Vagina (tissue), 2 donors: ENCODE results near the gene COQ2. TPM values are rescaled to one million over a fixed set of nuclear protein-coding genes. Genes with fewer than 3 reads are reported as not detected.

ENCODE experiments used
- DNase-seq, 2 donors: peaks; one replicate each; pipeline ENCODE4 v3.0.0-alpha.2; 2017; ENCODE audit errors: extremely low spot score in 2 of 2
- H3K27ac ChIP-seq: fragments of 200-600 bp; sonication (generic); one replicate; pipeline ENCODE4 v1.5.1; 2019
- H3K27me3 ChIP-seq: fragments of 200-600 bp; sonication (generic); one replicate; pipeline ENCODE4 v1.5.1; 2019
- H3K36me3 ChIP-seq, 2 donors: fragments of 200-600 bp; sonication (generic); one replicate each; pipeline ENCODE4 v1.5.1; 2017 to 2019
- H3K4me1 ChIP-seq: fragments of 200-600 bp; sonication (generic); one replicate; pipeline ENCODE4 v1.5.1; 2019
- H3K4me3 ChIP-seq, 2 donors: fragments of 200-600 bp; sonication (generic); 1 replicate in 1 of 2; 2 replicates in 1 of 2; pipeline ENCODE4 v1.5.1; 2016 to 2019
- H3K9me3 ChIP-seq: fragments of 200-600 bp; sonication (generic); one replicate; pipeline ENCODE4 v1.5.1; 2019
- POLR2A ChIP-seq, 2 donors: fragments of 450-650 bp; IDR thresholded peaks; one replicate each; pipeline ENCODE4 v1.6.1; 2017; ENCODE audit warnings: antibody characterized with exemption in 2 of 2, mild to moderate bottlenecking in 2 of 2, moderate library complexity in 2 of 2
- POLR2AphosphoS5 ChIP-seq, 2 donors: sonication (generic); formaldehyde crosslinking; IDR thresholded peaks; one replicate each; pipeline ENCODE4 v1.9.0; 2017; ENCODE audit warnings: antibody characterized with exemption in 2 of 2, mild to moderate bottlenecking in 2 of 2, low read depth in 1 of 2; ENCODE audit not compliant: insufficient read depth in 1 of 2
- intact Hi-C: fragments of 100-400 bp; cut with DNase I; formaldehyde crosslinking; loops from one replicate; pipeline ENCODE4 v1.15.1; 2023
- total RNA-seq: library from RNA; depleted of rRNA; stranded (reverse); fragments of >200 nt; gene quantifications from one replicate; pipeline ENCODE4 v1.2.3, GENCODE V29; 2016
- TF ChIP-seq, protein P1 (sequence below), 3 experiments: fragments of 450-650 bp in 2 of 3; fragments of 200-600 bp in 1 of 3; sonication (generic) in 1 of 3; IDR thresholded peaks; one replicate each; pipeline ENCODE4 v1.5.1; 2017 to 2019; ENCODE audit warnings: antibody characterized with exemption in 3 of 3, mild to moderate bottlenecking in 2 of 3, moderate library complexity in 2 of 3

The COQ2 gene
- total RNA-seq, 1 donor from 2014 or later, result 4.2 TPM

DNA sequence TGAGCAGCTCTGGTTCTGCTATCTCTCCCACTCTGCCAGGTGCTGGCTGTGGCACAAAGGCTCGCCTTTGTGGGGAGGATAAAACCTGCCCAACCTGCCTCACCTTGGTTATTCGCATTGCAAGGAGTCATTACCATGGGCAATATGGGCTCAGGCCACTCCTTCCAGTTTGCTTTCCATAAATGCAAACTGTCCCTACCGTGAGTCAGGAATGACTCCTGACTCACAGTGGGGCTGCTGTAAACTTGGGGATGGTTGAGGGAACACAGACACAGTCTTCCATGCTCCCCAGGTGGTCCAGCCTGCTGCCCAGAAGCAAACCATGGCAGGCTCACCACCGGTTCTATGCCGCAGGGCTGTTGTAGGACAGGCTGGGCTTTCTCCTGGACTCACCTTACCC, 36.1 kb downstream of the COQ2 start:
- H3K4me1 ChIP-seq, result no peaks in the 10 kb centered on the region
- H3K9me3 ChIP-seq, result no peaks in the 10 kb centered on the region
- no peaks in the 10 kb centered on the region for H3K36me3 ChIP-seq
- no peak for DNase-seq
- no peak overlapping the region for H3K4me3 ChIP-seq
- TF ChIP-seq POLR2A (IDR thresholded peaks at IDR 0.05) (no peak), POLR2AphosphoS5 (IDR thresholded peaks at IDR 0.05; ENCODE audit: insufficient read depth in 1 of 2, low read depth in 1 of 2) (no peak)
- TF ChIP-seq, protein P1, sequence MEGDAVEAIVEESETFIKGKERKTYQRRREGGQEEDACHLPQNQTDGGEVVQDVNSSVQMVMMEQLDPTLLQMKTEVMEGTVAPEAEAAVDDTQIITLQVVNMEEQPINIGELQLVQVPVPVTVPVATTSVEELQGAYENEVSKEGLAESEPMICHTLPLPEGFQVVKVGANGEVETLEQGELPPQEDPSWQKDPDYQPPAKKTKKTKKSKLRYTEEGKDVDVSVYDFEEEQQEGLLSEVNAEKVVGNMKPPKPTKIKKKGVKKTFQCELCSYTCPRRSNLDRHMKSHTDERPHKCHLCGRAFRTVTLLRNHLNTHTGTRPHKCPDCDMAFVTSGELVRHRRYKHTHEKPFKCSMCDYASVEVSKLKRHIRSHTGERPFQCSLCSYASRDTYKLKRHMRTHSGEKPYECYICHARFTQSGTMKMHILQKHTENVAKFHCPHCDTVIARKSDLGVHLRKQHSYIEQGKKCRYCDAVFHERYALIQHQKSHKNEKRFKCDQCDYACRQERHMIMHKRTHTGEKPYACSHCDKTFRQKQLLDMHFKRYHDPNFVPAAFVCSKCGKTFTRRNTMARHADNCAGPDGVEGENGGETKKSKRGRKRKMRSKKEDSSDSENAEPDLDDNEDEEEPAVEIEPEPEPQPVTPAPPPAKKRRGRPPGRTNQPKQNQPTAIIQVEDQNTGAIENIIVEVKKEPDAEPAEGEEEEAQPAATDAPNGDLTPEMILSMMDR (IDR thresholded peaks at IDR 0.05), result no peak
- intact Hi-C loops, result no loop called here
- no peak overlapping the region for H3K27ac ChIP-seq
- no peaks in the 10 kb centered on the region for H3K27me3 ChIP-seq

DNA sequence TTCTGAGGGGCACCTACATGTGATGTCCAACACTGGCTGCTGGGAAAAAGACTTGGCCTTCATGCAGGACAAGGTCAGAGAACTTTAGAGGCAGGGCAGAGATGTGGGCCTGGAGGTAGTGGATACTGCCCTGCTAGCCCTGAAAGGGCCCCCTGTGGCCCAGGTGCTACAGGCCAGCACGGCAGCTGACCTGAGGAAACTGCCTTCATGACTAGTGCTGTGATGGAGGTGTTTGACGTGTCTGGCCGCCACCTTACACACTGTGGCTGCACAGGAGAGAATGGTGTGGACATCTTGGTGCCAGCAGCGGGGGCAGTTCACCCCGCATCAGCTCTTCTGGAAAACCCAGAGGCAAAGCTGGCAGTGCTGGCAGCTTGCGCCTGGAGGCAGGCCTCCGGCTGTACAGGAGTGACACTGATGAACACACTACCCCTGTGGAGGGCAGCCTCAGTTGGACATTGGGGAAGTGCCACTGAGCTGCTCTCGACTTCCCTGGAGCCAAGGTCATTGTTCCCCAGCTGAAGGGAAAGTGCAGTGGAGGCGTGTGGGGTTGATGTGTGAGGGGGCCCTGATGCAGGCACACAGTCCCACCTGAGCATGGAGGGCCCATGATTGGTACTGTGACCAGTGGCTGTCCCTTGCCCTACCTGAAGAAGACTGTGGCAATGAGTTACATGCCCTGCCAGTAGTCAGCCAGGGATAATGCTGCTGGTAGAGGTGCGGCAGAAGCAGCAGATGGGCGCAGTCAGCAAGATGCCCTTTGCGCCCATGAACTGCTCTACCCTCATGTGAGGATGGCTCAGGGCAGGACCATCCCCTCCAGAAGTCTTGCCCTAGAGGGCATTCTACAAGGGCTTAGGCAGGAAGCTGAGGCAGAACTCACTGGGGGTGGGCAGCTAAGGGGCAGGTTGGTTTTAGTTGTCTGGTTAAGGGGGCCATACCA, 36.9 kb downstream of the COQ2 start:
- no peak for DNase-seq
- no peaks in the 10 kb centered on the region for H3K36me3 ChIP-seq
- no peaks in the 10 kb centered on the region for H3K27me3 ChIP-seq
- H3K4me3 ChIP-seq, result no peak overlapping the region
- intact Hi-C loops, result no loop called here
- no peaks in the 10 kb centered on the region for H3K9me3 ChIP-seq
- H3K4me1 ChIP-seq, result no peaks in the 10 kb centered on the region
- TF ChIP-seq, protein P1 (IDR thresholded peaks at IDR 0.05), result no peak
- TF ChIP-seq POLR2A (IDR thresholded peaks at IDR 0.05), result no peak
- no peak for TF ChIP-seq POLR2AphosphoS5 (IDR thresholded peaks at IDR 0.05; ENCODE audit: insufficient read depth in 1 of 2, low read depth in 1 of 2)
- H3K27ac ChIP-seq, result no peak overlapping the region

DNA sequence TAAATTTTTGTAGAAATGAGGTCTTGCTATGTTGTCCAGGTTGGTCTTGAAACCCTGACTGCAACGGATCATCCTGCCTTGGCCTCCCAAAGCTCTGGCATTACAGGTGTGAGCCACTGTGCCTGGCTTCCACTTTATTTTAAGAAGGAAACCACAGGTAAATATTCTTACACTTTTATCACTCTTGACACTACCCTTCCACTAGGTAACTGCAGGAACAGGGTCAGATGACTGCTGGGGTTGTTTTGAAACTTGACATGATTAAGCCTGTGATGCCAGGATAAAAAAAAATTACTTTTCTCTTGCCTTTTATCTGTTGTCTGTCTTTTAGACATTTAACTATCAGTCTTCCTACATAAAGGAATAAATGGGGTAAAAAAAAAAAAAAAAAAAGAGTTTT, 43.5 kb downstream of the COQ2 start:
- no peaks in the 10 kb centered on the region for H3K36me3 ChIP-seq
- DNase-seq, result no peak
- H3K9me3 ChIP-seq, result no peaks in the 10 kb centered on the region
- H3K4me3 ChIP-seq, result no peak overlapping the region
- no peaks in the 10 kb centered on the region for H3K27me3 ChIP-seq
- intact Hi-C loops, result no loop called here
- H3K27ac ChIP-seq, result no peak overlapping the region
- H3K4me1 ChIP-seq, result no peaks in the 10 kb centered on the region
- TF ChIP-seq POLR2AphosphoS5 (IDR thresholded peaks at IDR 0.05; ENCODE audit: insufficient read depth in 1 of 2, low read depth in 1 of 2) (no peak), POLR2A (IDR thresholded peaks at IDR 0.05) (no peak)
- TF ChIP-seq, protein P1 (IDR thresholded peaks at IDR 0.05), result no peak

DNA sequence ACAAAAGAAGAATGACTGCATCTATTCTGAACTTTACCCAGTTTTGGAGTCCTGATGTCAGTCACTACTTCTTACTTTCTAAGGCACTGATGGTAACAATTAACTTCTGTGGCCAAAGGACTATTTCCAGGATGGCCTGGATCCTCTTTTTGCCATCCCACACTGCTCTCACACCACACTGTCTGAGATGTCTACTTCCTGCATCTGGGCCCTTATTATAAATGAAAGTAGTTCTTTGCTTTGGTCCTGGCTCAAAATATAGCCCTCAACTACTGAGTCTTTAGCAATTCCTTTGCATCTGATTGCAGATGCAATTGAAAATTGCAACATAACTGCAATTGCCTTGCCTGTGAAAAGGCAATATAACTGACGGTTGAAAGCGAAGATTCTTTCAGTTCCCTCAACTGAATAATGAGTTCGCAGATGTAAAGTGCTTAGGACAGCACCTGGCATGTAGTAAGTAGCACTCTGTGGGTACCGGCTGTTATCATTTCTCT, 44.2 kb downstream of the COQ2 start:
- Histone ChIP-seq H3K4me3 (no peak overlapping the region), H3K27me3 (no peaks in the 10 kb centered on the region), H3K9me3 (no peaks in the 10 kb centered on the region), H3K36me3 (no peaks in the 10 kb centered on the region), H3K27ac (no peak overlapping the region), H3K4me1 (no peaks in the 10 kb centered on the region)
- intact Hi-C loops, result no loop called here
- DNase-seq, result no peak
- TF ChIP-seq POLR2AphosphoS5 (IDR thresholded peaks at IDR 0.05; ENCODE audit: insufficient read depth in 1 of 2, low read depth in 1 of 2), result no peak
- TF ChIP-seq POLR2A (IDR thresholded peaks at IDR 0.05), result no peak
- TF ChIP-seq, protein P1 (IDR thresholded peaks at IDR 0.05), result no peak
